NB4 (cell line): Measurements from ENCODE around the gene MFF.
A peak's percentile ranks its signal among the peaks of the same experiment; 100 is the strongest.

Experiments used
- DNase-seq: peaks from one replicate; pipeline ENCODE4 v3.0.0; 2010; ENCODE audit warnings: low read depth
- H3K4me3 ChIP-seq: one replicate; pipeline ENCODE4 v1.5.1; 2011; ENCODE audit warnings: mild to moderate bottlenecking, low read depth, low read length, moderate library complexity
- CTCF ChIP-seq: IDR thresholded peaks from one replicate; pipeline ENCODE4 v1.5.1; 2012; ENCODE audit warnings: low read depth, low read length
- MAX ChIP-seq: IDR thresholded peaks from 2 replicates; pipeline ENCODE4 v1.6.1; 2011; ENCODE audit warnings: low read depth, low read length
- MYC ChIP-seq: IDR thresholded peaks from 2 replicates; pipeline ENCODE4 v1.6.1; 2011; ENCODE audit warnings: low read depth, low read length
- POLR2A ChIP-seq: IDR thresholded peaks from 2 replicates; pipeline ENCODE4 v1.6.1; 2011; ENCODE audit warnings: mild to moderate bottlenecking; ENCODE audit not compliant: insufficient read length; ENCODE audit errors: extremely low read depth

Gene MFF, protein sequence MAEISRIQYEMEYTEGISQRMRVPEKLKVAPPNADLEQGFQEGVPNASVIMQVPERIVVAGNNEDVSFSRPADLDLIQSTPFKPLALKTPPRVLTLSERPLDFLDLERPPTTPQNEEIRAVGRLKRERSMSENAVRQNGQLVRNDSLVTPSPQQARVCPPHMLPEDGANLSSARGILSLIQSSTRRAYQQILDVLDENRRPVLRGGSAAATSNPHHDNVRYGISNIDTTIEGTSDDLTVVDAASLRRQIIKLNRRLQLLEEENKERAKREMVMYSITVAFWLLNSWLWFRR

DNA sequence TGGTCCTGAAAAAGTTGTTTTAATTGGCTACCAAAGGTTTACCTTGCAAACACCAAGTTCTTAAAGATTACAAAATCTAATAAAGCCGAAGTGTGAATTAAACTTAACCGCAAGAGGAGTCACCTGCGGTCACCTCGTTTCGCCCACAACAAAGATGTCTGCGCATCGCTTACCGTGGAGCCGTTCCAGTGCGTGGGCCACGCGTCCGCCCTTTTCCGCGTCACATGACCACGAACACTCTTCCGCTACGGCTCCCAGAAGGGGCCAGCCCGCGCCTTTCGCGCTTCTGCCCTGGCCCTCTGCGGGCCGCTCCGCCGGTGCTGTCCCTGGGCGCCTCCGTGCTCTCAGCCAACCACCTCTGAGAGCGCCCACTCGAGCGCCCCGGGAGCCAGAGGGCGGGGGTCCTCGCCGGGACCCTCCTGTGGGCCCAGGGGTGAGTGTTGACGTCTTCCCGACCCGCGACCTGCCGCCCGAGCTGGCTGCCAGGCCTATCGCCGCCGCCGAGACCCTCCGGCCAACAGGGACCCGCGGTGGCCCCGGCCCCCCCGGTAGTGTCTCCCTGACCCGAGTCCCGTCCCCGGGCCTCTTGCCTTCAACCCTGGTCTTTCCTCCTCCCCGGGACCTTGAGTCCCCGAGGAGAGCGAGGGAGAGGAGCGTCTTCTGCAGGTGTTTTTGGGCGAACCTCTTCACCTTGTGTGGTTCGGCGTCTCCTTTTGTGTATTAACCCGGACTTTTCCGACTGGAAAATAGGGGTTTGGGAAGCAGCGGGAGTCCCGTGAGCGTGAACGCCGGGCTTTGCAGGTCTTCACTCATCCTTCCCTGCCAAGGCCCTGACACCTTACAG is at the start of gene MFF:
Gene MFF, plus strand, starts transcription at position 257 of the 844 bp plus-strand sequence. CDS start 5,415 bp downstream, outside the sequence.
- peak within 1 kb of the TSS; percentile 76 for H3K4me3 ChIP-seq
- peak; percentile 97 for DNase-seq
- TF ChIP-seq POLR2A (peak; percentile 52), CTCF (no peak), MAX (peak; percentile 96), MYC (peak; percentile 98)

DNA sequence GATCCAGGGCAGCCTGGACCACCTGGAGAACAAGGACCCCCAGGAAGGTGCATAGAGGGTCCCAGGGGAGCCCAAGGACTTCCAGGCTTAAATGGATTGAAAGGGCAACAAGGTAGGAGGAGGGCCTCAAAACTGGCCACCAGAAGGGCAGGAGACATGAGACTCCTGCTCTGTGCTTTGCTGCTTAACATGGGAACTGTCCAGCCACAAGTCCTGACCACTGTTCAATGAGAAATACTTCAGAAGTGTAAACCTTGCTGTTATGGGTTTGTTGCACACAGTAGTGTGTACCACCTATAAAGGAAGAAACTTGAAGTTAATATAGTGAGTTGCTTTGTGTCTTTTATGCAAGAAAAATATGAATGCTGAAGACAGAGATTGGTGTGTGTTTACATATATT is 44.2 kb upstream of the MFF start:
- peak; percentile 15 for DNase-seq
- TF ChIP-seq CTCF (no peak), MAX (no peak), POLR2A (no peak), MYC (no peak)

GRCh38 chr2:227285741-227286236 is 39.3 kb upstream of the MFF start:
- no peak for DNase-seq
- no peak for TF ChIP-seq MAX
- TF ChIP-seq MYC, result no peak
- TF ChIP-seq CTCF, result no peak
- no peak for TF ChIP-seq POLR2A
- no peak overlapping the region for H3K4me3 ChIP-seq

More for the DNA sequence above, 44.2 kb upstream of the MFF start:
- H3K4me3 ChIP-seq, result no peak overlapping the region

DNA sequence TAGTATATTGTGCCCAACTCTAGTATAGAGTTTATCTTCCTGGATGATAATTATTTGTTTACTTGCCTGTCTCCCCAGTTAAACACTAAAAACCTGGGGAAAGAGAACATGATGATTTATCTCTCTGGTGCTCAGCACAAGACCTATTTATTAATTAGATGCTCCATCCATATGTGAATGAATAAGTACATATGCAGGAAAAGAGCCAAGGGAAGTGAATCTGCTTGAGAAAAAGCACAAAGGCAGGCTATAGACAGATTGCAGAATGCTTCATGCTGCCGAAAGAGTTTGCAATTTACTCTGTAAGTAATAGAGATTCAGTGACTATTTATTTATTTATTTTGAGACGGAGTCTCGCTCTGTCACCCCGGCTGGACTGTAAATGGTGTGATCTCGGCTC is 37.3 kb upstream of the MFF start:
- DNase-seq, result no peak
- H3K4me3 ChIP-seq, result no peak overlapping the region
- no peak for TF ChIP-seq POLR2A
- TF ChIP-seq CTCF, result no peak

- H3K4me3 ChIP-seq, result no peak overlapping the region
- no peak for TF ChIP-seq MYC
- no peak for TF ChIP-seq CTCF
- TF ChIP-seq POLR2A, result no peak
- no peak for TF ChIP-seq MAX
- no peak for DNase-seq
Observed at GRCh38 chr2:227292314-227292713, 32.7 kb upstream of the MFF start.
